Upper lobe of right lung (tissue), 1 donor: Measurements from ENCODE around the gene SERINC5. TPM values are rescaled to one million over a fixed set of nuclear protein-coding genes. Genes with fewer than 3 reads are reported as not detected.

Experiments
- ATAC-seq: fragments of 200-7000 bp; cut with Tn5 transposase; one replicate; pipeline ENCODE4 v1.9.1; 2020; ENCODE audit warnings: mild to moderate bottlenecking, moderate library complexity
- DNase-seq: peaks from one replicate; pipeline ENCODE4 v3.0.0-alpha.2; 2020
- H3K27ac ChIP-seq: fragments of 200-600 bp; one replicate; pipeline ENCODE4 v1.8.0; 2022
- H3K27me3 ChIP-seq: fragments of 200-600 bp; one replicate; pipeline ENCODE4 v1.8.0; 2022; ENCODE audit warnings: mild to moderate bottlenecking
- H3K36me3 ChIP-seq: fragments of 200-600 bp; one replicate; pipeline ENCODE4 v1.8.0; 2022
- H3K4me1 ChIP-seq: fragments of 200-600 bp; one replicate; pipeline ENCODE4 v1.8.0; 2022
- H3K4me3 ChIP-seq: fragments of 200-600 bp; one replicate; pipeline ENCODE4 v1.8.0; 2022; ENCODE audit warnings: mild to moderate bottlenecking
- H3K9me3 ChIP-seq: fragments of 200-600 bp; one replicate; pipeline ENCODE4 v1.8.0; 2022
- CTCF ChIP-seq: fragments of 200-600 bp; IDR thresholded peaks from one replicate; pipeline ENCODE4 v1.8.0; 2022; ENCODE audit warnings: antibody characterized with exemption
- intact Hi-C: fragments of 100-400 bp; cut with DNase I; formaldehyde crosslinking; loops from one replicate; pipeline ENCODE4 v1.11.0; 2022
- total RNA-seq: library from RNA; stranded (reverse); fragmentation: NEBNext Ultra II Directional; extraction: Animal tissue kit (Norgen Biotek cat#: 25700); gene quantifications from one replicate; pipeline ENCODE4 v1.2.1, GENCODE V29; 2021
- donor health status: DM: no; HTN: yes; CAD: no; lungs with severe emphysema.

The SERINC5 gene
- total RNA-seq, 1 donor from 2014 or later: 60.4 TPM

- intact Hi-C loops: no loop called here
- ATAC-seq: no peak
- H3K27me3 ChIP-seq: no peaks in the 10 kb centered on the region
- no peak for DNase-seq
- TF ChIP-seq CTCF: no peak
- no peaks in the 10 kb centered on the region for H3K36me3 ChIP-seq
- H3K4me1 ChIP-seq: no peaks in the 10 kb centered on the region
- no peak overlapping the region for H3K4me3 ChIP-seq
- H3K9me3 ChIP-seq: no peaks in the 10 kb centered on the region
- H3K27ac ChIP-seq: no peak overlapping the region
These were observed 152.5 kb downstream of the SERINC5 start for GRCh38 chr5:80103371-80103770.

- Histone ChIP-seq H3K4me1 (no peaks in the 10 kb centered on the region), H3K9me3 (no peaks in the 10 kb centered on the region), H3K36me3 (no peaks in the 10 kb centered on the region), H3K27me3 (no peaks in the 10 kb centered on the region), H3K27ac (no peak overlapping the region), H3K4me3 (no peak overlapping the region)
- no peak for DNase-seq
- no peak for ATAC-seq
- no peak for TF ChIP-seq CTCF
- intact Hi-C loops: no loop called here
These were observed 153.9 kb downstream of the SERINC5 start for GRCh38 chr5:80101993-80102392.

GRCh38 chr5:80097451-80097850 is 158.4 kb downstream of the SERINC5 start:
- H3K27me3 ChIP-seq: no peaks in the 10 kb centered on the region
- DNase-seq: no peak
- intact Hi-C loops: no loop called here

GRCh38 chr5:80094236-80094738 is 161.6 kb downstream of the SERINC5 start:
- no peak overlapping the region for H3K4me3 ChIP-seq
- DNase-seq (no peak), ATAC-seq (no peak)
- intact Hi-C loops: loop anchor here (5.0 kb wide), 1 partner anchor 213 kb away; no protein-coding TSS in a partner anchor
- no peaks in the 10 kb centered on the region for H3K4me1 ChIP-seq
- H3K27ac ChIP-seq: no peak overlapping the region
- no peak for TF ChIP-seq CTCF
- H3K9me3 ChIP-seq: no peaks in the 10 kb centered on the region
- no peaks in the 10 kb centered on the region for H3K36me3 ChIP-seq
- no peaks in the 10 kb centered on the region for H3K27me3 ChIP-seq

More at GRCh38 chr5:80097451-80097850, 158.4 kb downstream of the SERINC5 start:
- Histone ChIP-seq H3K9me3 (no peaks in the 10 kb centered on the region), H3K4me3 (no peak overlapping the region), H3K36me3 (no peaks in the 10 kb centered on the region), H3K27ac (no peak overlapping the region), H3K4me1 (no peaks in the 10 kb centered on the region)
- no peak for ATAC-seq
- no peak for TF ChIP-seq CTCF

- no peak overlapping the region for H3K27ac ChIP-seq
- no peaks in the 10 kb centered on the region for H3K4me1 ChIP-seq
- H3K9me3 ChIP-seq: no peaks in the 10 kb centered on the region
- H3K36me3 ChIP-seq: no peaks in the 10 kb centered on the region
- ATAC-seq: peak; percentile 67
- intact Hi-C loops: loop anchor here (5.0 kb wide), 1 partner anchor 214 kb away; no protein-coding TSS in a partner anchor
- no peak overlapping the region for H3K4me3 ChIP-seq
- no peak for DNase-seq
- H3K27me3 ChIP-seq: no peaks in the 10 kb centered on the region
- TF ChIP-seq CTCF: no peak
These were observed 162.1 kb downstream of the SERINC5 start for GRCh38 chr5:80093796-80094195.
